Stimulated activated CD8-positive, alpha-beta memory T cell treated with anti-CD3 and anti-CD28 coated beads, Interleukin-15, amount 100 ng/mL, for 48 hours (primary cell): ENCODE results near the gene TUBGCP5.

Experiments used
- DNase-seq, 2 donors: peaks; one replicate each; pipeline ENCODE4 v3.0.0-alpha.2; 2020; ENCODE audit warnings: low read depth in 2 of 2

TUBGCP5 gene

DNA sequence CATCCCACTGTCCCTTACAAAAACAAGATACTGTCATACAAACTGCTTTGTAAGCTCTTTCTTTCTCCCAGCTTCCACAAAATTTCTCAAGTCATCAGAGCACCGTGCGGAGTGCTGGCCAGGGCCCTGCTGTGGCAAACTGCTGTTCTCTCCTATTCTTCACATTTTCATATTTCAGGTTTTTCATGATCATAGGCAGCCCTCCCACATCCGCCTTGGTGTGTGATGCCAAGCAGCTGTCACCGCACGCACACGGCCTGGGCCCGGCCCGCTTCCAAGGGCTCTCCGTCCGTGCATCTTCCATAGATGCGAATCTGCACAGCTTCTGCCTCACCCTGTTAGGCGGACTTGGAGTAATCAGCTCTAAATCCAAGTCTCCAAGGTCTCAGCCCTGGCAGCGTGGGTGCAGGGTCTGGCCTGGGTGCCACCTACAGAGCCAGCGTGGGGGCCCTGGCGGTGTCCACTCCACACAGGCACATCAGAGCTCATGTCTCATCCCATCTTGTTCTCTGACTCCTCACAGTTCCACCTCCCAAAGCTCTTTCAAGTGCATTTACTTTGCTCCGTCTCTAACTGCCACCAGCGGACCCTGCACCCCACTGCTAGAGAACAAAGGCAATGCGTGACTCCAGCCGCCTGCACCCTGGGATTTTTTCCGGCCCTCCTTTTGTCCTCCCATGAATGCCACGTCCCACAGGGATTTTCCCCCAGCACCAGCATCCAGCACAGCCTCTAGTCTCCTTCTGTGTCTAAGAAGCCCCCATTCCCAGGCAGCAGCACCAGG is 86.4 kb downstream of the TUBGCP5 start:
- DNase-seq: no peak

GRCh38 chr15:22951381-22952280 is 87.7 kb downstream of the TUBGCP5 start:
- no peak for DNase-seq

DNA sequence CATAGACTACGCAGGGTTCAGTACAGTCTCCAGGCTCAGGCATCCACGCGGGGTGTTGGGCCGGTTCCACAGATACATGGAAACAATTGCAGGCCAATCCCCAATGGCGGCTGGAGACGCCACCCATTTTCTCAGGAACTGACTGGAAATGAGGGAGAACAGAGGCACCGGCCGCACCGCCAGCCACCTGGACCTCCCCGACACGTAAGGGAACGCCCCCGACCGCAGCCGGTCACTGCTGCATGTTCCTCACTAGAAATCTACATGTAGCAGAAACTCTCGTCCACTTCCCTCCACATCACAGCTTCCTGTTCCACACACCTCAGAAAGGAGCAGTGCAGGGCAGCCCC is 88.4 kb downstream of the TUBGCP5 start:
- DNase-seq: no peak

- no peak for DNase-seq
These were observed 88.9 kb downstream of the TUBGCP5 start for GRCh38 chr15:22950256-22950990.
